ENCODE results near the gene RBM38. TPM values are rescaled to one million over a fixed set of nuclear protein-coding genes. Genes with fewer than 3 reads are reported as not detected.
"Not testable (repeated sequence)": the region's sequence is repeated elsewhere in the genome, so short reads cannot be mapped to it uniquely, and the experiment has no call there.

The RBM38 gene
- polyA plus RNA-seq, 3 donors: 19.9 to 29.5 (median 24.1) TPM

DNA sequence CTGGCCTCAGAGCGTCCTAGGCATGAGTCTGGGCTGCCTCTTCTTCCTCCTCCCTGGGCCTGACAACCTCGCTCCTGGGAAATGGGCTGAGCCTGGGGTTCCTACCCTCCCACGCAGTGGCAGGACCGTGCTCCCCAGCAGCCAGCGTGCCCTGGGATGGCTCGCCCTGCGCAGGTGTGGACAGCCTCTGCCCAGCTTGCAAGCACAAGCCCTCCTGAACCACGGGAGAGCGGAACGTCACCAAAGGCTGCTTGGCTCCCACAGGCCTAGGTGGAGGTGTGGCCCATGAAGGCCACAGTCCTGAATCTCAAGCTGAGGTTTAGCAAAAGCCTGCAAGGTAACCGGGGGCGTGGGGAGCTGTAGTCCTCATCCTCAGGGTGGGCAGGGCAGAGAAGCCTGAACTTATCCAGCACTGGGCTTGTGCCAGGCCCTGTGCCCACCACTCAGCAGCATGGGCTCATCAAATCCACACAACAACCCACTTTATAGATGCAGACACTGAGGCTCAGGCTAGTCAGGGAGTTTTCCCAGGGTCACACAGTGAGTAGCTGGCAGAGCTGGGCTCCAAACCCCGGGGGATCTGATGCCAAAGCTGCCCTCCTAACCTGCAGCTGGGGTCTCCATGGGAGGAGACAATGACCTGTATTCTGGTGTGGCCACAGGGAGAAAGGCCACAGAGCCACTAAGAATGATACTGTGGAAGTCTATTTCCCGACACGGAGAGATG lies 25.3 kb downstream of the RBM38 start:
- DNase-seq (ENCODE audit: low read depth in 3 of 3, low spot score in 2 of 3): no peak

DNA sequence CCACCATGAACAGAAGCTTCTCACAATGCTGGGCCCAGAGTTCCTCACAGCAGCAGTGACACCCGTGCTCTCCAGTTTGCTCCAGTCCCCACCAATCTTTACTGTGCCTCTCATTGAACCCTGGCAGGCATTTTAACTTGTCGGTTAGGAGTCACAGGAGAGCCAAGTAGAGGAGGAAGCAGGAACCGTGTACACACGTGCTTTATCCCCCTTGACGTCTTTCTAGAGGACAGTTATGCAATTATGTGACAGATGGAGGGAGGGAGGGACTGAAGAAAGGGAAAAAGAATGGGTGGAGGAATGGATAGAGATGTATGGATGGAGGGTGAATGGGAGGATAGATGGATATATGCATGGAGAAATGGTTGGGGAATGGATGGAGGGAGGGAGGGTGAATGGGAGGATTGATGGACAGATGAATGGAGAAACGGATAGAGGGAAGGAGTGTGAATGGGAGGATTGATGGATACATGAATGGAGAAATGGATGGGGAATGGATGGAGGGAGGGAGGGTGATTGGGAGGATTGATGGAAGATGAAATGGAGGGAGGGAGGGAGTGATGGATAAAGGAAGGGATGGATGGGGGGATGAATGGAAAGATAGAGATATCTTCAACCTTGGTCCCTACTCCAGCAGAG lies 26.0 kb downstream of the RBM38 start:
- DNase-seq (ENCODE audit: low read depth in 3 of 3, low spot score in 2 of 3): no peak

DNA sequence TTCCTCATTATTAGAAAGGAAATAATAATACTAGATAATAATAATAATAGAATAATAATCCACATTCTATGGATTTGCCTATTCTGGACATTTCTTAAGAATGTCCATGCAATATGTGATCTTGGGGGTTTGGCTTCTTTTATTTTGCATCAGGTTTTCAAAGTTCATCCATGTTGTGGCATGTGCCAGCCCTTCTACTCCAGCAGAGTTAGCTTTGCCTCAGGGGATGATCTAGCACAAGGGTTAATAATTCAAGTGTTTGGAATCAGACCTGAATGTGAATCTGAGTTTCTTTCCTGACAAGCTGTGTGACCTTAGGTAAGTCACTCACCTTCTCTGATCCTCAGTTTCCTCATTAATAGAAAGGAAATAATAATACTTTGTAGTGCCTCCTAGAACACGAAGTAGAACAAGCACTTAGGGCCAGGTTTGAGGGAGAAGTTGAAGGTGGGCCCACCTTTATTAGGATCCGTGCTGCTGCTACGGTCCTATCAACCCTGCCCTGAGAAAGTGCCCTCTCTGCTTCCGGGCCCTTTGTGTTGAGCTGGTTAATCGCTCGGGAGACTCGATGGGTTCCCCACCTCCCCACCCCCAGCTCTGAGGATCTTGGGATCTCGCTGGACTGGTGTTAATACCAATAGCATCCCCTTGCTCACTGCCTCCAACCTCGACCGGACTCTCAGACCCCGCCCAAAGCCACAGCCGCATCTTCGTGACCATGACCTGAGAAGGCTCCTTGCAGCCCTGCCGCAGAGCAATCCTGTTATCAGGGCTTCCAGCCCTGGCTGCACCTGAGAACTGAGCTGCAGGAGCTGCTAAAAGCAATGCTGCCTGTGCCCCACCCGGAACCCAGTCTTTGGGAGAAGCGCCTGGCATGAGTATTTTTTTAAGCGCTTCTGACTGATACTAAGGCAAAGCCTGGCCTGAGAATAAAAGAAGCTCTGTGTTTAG lies 26.9 kb downstream of the RBM38 start:
- DNase-seq (ENCODE audit: low read depth in 3 of 3, low spot score in 2 of 3): no peak

DNA sequence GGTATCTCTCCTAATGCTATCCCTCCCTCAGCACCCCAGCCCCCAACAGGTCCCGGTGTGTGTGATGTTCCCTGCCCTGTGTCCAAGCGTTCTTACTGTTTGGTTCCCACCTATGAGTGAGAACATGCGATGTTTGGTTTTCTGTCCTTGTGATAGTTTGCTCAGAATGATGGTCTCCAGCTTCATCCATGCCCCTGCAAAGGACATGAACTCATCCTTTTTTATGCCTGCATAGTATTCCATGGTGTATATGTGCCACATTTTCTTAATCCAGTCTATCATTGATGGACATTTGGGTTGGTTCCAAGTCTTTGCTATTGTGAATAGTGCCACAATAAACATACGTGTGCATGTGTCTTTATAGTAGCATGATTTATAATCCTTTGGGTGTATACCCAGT lies 28.3 kb downstream of the RBM38 start:
- not testable (repeated sequence) for DNase-seq (ENCODE audit: low read depth in 3 of 3, low spot score in 2 of 3)

DNA sequence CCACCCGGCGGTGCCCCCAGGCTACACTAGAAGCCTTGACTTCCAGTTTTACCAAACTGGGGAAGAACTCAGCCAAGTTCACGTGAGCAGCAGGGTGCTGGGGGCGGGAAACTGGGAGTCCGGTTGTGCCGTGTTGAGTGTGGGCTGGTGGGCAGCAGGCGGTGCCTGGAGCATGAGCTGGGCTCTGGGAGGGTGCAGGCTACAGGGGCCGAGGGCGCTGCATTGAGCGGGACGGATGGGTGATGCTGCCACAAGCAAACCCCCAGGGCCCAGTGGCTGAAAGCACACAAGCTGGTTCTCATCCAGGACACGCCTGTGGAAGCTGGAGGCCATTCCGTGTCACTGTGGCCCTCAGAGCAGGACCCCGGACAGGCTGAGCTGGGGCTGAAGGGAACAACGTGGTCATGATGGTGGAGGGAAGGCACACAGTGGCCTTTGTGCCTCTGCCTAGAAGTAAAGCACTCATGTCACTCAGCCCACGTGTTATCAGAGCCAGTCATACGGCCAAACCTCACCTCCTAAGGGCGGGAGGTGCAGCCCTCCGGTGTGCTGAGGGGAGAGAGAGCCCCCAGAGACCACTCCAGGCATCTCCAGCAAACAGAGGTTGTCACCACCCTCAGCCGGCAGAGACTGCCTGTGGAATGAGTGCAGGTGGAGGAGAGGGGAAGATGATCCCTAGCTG lies 29.5 kb downstream of the RBM38 start:
- no peak for DNase-seq (ENCODE audit: low read depth in 3 of 3, low spot score in 2 of 3)

DNA sequence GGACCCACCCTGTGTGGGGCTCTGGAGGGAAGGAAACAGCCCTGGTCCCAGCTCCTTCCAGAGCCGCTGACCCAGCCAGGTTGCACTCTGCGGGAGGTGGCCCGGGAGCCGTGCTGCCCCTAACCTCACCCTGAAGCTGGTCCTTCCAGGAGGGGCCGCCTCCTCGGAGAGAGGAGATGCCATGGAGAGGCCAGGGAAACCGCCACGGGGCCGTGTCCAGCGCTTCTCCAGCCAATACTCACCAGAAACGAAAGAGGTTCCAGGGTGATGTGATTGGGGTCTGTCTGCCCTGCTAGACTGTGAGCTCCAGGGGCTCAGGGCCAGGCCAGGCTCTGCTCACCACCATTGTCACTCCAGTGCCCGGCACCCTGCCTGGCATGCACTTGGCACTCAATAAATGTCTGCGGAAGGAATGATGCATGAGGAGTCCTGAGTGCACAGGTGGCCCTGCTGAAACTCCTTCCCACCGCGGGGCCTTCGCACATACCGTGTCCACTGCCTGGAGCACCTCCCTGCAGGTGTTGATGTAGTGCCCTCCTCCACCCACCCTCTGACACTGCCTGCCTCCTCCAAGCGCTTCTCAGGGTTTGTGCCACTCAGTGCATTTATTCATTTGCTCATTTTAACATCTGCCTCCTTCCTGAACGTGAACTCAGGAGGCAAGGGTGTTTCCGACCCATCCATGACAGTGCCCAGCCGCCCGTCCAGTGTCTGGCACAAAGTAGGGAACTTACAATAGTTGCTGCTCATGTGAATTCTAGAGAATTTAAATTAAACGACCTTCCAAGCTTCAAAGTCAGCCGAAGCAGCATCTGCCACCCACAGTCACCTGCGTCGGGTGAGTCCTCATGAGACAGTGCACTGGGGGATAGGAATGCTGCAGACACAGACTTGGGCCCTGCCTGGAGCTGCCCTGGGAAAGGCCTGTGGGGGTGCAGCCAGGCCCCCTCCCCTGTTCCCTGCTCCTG lies 30.3 kb downstream of the RBM38 start:
- no peak for DNase-seq (ENCODE audit: low read depth in 3 of 3, low spot score in 2 of 3)

DNA sequence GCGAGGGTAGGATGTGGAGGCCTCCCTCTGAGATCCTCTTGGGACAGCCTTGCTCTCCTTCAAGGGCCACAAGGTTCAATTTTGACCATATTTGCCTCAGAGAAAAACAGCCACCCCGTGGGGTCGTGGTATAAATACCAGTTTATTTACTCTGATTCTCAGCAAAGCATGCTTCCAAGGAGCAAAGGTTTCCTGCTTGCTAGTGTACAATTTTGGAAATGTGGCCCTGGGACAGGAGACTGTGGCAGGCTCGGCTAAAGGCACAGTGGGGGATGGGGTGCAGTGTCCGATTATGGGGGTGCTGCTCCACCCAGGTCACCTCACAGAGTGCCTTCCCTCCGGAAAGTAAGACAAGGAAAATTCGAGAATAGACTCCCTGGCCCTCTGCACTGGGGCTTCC lies 31.1 kb downstream of the RBM38 start:
- no peak for DNase-seq (ENCODE audit: low read depth in 3 of 3, low spot score in 2 of 3)

DNA sequence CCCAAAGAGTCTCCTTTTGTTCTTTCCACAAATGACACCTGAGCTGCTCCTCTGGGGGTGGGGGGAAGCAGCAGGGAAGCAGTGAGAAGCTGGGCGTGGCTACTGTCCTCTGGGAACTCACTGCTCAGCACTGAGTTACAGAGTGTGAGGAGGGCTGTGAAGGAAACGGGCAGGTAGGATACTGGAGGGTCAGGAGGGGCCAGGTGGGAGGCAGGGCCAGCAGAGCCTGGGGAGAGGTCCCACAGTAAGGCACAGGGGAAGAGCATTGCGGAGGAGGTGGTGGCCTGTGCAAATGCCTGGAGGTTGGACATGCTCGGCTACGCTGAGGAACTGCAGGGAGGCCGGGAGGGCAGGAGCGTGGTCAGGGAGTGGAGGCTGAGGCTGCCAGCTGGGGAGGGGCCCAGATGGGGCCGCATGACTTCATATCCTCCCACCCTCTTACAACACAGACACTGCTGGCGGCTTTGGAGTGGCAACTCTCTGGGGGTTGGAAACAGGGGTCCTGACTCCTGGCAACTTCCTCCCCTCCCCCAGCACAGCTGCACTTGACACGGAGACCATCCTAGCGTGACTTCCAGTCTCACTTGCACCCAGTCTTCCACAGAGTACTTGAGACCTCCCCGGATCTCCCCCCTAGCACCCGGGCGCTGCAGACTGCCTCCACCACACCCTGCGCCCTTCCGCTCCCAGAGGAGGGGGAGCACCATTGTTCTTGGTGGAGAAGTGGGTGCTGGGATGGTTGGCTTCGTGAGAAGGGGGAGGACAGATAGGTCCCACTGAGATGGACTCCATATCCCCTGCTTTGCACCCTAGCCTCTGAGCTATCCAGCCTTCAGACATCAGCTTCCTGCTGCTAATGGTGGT lies 34.2 kb downstream of the RBM38 start:
- DNase-seq (ENCODE audit: low read depth in 3 of 3, low spot score in 2 of 3): no peak

DNA sequence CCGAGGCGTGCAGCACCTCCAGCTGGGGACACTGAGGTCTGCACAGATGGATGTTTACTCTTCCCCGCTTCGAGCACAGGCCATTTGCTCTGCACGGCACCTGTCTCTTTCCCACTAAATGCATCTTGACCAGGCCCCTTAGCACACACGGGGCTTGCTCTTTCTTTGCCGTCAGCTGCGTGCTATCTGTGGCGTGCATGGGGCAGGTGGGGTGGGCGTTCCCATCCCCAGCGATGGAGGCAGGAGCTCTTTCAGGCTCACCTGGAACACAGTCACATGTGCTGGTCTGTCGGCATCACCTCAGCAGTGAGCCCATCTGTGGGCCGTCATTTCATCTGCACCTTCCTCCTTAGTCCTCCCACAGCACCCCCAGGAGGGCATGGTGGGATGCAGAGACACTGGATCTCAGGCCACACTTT lies 35.1 kb downstream of the RBM38 start:
- no peak for DNase-seq (ENCODE audit: low read depth in 3 of 3, low spot score in 2 of 3)

DNA sequence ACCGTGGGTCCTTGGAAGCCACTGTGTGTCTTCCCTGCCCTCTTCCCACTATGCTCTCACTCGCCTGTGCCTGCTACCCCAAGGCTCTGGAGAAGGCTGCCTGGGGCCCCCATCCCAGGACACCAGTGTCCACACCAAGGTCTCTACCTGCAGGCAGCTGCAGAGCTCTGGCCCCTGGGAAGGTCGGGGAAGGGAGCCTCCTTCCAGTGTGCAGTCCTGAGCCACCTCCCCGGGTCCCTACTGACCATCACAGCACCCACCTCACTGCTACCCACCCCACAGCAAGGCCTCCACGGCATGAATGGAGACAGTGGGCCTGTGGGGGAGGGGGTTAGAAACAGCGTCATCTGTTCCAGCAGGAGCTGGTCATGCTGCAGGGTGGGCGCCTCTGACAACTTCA lies 35.6 kb downstream of the RBM38 start:
- no peak for DNase-seq (ENCODE audit: low read depth in 3 of 3, low spot score in 2 of 3)

DNA sequence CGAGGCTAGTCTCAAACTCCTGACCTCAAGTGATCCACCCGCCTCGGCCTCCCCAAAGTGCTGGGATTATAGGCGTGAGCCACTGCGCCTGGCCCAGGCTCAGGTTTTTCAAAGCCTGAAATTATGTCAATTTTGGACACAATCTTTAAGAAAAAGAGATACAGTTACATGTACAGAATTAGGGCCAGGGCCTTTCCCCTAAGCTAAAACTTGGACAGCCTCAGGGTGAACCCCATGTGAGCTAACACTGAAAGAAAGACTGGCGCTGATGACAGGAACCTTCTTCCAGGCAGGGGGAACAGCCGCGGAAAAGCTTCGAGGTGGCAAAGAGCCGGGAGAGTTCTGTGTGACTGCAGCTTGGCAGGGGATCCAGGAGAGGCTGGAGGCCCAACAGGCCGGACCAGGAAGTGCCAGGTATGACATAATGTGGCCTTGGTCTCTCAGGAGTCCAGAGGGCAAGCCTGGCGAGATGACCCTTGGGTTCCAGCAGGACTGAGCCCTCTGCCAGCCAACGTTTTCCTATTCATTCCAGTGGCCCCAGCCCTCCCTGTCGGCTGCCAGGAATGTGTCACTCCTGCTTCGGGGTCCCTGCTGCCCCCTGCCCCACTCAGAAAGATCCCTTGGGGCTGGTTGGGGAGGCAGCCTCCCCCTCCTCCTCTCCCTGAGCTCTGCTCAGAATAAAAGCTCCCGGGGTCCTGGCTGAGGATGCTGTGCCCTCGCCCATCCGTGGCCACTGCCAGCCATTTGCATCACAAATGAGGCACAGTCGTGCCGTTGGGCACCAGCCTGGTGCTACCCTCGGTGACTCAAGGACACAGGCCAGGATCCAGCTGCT lies 37.3 kb downstream of the RBM38 start:
- no peak for DNase-seq (ENCODE audit: low read depth in 3 of 3, low spot score in 2 of 3)

DNA sequence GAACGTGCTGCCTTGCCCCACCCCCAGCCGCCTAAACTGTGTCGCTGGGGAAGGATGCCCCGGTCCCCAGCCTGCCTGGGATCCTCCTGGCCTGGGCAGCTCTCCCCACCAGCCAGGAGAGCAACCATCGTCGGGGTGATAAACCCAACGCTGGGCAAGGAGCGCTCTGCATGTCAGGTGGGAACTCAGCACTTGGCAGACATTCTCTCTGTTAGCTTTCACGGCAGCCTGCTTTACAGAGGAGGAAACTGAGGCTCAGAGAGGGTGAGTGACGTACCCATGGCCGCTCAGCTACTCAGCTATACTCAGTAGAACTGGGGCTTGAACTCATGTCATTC lies 37.9 kb downstream of the RBM38 start:
- no peak for DNase-seq (ENCODE audit: low read depth in 3 of 3, low spot score in 2 of 3)

DNA sequence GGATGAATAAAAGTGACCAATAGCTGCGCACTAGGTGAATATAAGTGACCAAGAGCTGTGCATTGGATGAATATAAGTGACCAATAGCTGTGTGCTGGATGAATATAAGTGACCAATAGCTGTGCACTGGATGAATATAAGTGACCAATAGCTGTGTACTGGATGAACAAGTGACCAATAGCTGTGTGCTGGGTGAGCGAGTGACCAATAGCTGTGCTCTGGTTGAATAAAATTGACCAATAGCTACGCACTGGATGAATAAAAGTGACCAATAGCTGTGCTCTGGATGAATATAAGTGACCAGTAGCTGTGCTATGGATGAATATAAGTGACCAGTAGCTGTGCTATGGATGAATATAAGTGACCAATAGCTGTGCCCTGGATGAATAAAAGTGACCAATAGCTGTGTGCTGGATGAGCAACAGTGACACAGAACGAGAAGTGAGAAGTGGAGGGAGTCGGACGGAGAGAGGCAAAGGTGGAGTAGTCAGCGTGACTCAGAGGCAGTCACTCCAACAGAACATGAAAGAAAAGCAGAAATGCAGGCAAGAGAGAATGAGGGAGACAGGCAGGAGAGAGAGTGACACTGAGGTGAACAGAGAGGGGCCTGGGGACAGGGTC lies 38.5 kb downstream of the RBM38 start:
- DNase-seq (ENCODE audit: low read depth in 3 of 3, low spot score in 2 of 3): no peak

DNA sequence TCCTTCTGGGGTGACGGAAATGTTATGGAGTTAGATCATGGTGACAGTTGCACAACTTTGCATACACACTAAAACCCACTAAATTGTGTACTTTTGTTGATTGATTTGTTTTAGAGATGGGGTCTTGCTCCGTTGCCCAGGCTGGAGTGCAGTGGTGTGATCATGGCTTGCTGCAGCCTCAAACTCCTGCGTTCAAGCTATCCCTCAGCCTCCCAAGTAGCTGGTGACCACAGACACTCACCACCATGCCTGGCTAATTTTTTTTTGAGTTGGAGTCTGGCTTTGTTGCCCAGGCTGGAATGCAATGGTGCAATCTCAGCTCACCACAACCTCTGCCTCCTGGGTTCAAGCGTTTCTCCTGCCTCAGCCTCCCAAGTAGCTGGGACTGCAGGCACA lies 39.0 kb downstream of the RBM38 start:
- not testable (repeated sequence) for DNase-seq (ENCODE audit: low read depth in 3 of 3, low spot score in 2 of 3)

DNA sequence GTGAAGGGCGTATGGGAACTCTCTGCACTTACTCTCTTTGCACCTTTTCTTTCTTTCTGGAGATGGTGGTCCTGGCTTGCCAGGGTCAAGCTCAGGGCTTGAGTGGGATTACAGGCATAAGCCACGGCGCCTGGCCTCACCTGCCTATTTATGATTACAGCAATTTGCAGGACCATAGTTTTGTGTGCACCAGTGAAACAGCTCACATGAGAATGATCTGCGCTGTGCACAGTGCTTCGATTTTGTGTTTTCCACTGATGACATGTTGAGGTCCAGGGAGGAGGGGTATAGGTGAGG lies 40.3 kb downstream of the RBM38 start:
- DNase-seq (ENCODE audit: low read depth in 3 of 3, low spot score in 2 of 3): no peak

DNA sequence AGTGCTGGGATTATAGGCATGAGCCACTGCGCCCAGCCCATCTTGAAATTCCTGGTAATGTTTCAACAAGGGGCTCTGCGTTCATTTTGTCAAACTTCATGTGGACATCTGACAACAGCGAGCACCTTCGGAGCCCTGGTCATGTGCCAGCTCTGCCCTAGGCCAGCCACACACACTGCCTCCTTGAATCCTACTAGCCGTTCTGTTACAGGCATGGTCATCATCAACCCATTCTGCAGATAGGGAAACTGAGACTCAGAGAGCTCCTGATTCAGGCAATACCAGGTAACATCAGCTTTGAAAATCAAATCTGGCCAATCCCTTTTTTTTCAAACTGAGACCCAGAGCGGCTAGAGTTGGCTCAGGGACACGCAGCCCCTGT lies 41.3 kb downstream of the RBM38 start:
- DNase-seq (ENCODE audit: low read depth in 3 of 3, low spot score in 2 of 3): no peak

DNA sequence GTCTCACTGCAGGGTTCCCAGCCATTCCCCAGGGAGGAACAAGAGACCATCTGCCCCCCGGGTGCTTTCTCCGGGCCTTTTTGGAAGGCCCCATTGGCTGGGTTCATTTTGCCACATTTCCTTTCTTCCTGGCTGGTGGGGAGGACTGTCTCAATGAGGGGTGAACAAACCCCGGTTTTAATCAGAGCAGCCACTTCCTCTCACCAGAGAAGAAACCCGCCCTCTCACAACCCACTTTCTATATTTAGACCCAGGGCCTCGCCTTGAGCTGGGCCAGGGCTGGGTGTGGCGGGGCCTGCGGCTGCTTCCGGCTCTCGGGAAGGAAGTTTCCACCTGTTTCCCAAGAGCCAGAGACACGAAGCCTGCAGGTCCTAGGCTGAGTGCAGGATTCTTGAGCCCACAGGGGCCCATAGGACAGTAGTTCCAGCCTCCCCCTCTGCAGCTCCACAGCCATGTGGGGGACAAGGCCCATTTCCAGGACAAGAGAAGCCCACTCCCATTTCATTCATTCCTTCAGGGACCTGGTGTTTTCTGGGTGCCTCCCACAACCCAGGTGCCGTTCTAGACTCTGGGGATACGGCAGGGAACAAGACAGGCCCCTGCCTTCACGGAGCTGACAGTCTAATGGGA lies 41.8 kb downstream of the RBM38 start:
- no peak for DNase-seq (ENCODE audit: low read depth in 3 of 3, low spot score in 2 of 3)

Data from right renal cortex interstitium (tissue), 3 donors.